SK-N-SH (cell line): ENCODE data around the gene HACD1.

Experiments used
- EP300 ChIP-seq, 2 experiments: IDR thresholded peaks; 2 replicates each; pipeline versions ENCODE4 v1.4.0 to v1.6.1; 2012; ENCODE audit warnings: borderline replicate concordance in 1 of 2, low read depth in 1 of 2, low read length in 1 of 2
- FOXM1 ChIP-seq: IDR thresholded peaks from 2 replicates; pipeline ENCODE4 v1.4.0; 2012; ENCODE audit warnings: low read depth, mild to moderate bottlenecking
- GABPA ChIP-seq: IDR thresholded peaks from 2 replicates; pipeline ENCODE4 v1.4.0; 2012; ENCODE audit warnings: low read depth, mild to moderate bottlenecking
- SIN3A ChIP-seq: IDR thresholded peaks from 2 replicates; pipeline ENCODE4 v1.6.1; 2012; ENCODE audit warnings: low read depth, mild to moderate bottlenecking, low read length, moderate library complexity, borderline replicate concordance
- TAF1 ChIP-seq: IDR thresholded peaks from 2 replicates; pipeline ENCODE4 v1.6.1; 2012; ENCODE audit warnings: low read depth, mild to moderate bottlenecking, low read length, moderate library complexity, borderline replicate concordance
- TF ChIP-seq, protein P1 (sequence below): fragments of 200-600 bp; sonication (generic); IDR thresholded peaks from 2 replicates; pipeline ENCODE4 v1.6.1; 2017; ENCODE audit warnings: antibody characterized with exemption, mild to moderate bottlenecking, moderate library complexity
- TF ChIP-seq, protein P2 (sequence below): fragments of 150-350 bp; IDR thresholded peaks from 2 replicates; pipeline ENCODE4 v1.6.1; 2017; ENCODE audit warnings: antibody characterized with exemption, low read length, low read depth, borderline replicate concordance

DNA sequence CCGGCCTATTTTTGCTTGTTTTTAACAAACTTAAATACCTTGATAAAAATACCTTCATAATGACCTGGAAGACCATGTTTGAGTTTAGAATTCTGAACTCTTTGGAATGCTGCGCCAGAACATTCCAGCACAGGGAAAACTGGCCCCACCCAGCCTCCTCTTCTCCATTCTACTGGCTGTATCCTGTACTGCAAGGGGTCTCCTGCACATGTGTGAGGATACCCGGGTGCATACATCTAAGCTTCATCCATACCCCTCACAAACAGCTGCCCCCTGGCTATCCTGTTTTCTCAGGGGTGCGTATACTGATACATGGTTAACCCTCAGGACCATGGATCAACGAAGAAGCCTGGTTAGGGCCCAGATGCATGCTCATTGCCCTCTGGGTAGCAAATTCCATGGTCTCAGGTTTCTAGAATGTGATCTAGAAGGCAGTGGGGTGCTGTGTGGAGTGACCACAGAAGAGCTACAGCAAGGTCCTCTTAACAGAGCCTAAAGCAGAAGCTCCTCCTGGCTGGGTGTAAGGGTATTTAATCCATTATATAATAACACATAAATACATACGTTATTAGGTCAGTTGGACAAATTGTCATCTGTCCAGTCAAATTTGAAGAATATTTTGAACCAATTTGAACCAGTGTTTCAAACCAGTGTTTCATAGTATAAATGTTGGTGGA lies 26.1 kb downstream of the HACD1 start:
- TF ChIP-seq, protein P1, sequence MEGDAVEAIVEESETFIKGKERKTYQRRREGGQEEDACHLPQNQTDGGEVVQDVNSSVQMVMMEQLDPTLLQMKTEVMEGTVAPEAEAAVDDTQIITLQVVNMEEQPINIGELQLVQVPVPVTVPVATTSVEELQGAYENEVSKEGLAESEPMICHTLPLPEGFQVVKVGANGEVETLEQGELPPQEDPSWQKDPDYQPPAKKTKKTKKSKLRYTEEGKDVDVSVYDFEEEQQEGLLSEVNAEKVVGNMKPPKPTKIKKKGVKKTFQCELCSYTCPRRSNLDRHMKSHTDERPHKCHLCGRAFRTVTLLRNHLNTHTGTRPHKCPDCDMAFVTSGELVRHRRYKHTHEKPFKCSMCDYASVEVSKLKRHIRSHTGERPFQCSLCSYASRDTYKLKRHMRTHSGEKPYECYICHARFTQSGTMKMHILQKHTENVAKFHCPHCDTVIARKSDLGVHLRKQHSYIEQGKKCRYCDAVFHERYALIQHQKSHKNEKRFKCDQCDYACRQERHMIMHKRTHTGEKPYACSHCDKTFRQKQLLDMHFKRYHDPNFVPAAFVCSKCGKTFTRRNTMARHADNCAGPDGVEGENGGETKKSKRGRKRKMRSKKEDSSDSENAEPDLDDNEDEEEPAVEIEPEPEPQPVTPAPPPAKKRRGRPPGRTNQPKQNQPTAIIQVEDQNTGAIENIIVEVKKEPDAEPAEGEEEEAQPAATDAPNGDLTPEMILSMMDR: no peak
- TF ChIP-seq TAF1: no peak
- TF ChIP-seq, protein P2, sequence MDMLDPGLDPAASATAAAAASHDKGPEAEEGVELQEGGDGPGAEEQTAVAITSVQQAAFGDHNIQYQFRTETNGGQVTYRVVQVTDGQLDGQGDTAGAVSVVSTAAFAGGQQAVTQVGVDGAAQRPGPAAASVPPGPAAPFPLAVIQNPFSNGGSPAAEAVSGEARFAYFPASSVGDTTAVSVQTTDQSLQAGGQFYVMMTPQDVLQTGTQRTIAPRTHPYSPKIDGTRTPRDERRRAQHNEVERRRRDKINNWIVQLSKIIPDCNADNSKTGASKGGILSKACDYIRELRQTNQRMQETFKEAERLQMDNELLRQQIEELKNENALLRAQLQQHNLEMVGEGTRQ: no peak
- TF ChIP-seq FOXM1: no peak
- TF ChIP-seq GABPA: no peak
- TF ChIP-seq SIN3A: no peak
- no peak for TF ChIP-seq EP300 (IDR thresholded peaks at IDR 0.05; ENCODE audit: borderline replicate concordance in 1 of 2, low read depth in 1 of 2, low read length in 1 of 2)
